ENCODE data around the gene LCP2.

Gene LCP2

DNA sequence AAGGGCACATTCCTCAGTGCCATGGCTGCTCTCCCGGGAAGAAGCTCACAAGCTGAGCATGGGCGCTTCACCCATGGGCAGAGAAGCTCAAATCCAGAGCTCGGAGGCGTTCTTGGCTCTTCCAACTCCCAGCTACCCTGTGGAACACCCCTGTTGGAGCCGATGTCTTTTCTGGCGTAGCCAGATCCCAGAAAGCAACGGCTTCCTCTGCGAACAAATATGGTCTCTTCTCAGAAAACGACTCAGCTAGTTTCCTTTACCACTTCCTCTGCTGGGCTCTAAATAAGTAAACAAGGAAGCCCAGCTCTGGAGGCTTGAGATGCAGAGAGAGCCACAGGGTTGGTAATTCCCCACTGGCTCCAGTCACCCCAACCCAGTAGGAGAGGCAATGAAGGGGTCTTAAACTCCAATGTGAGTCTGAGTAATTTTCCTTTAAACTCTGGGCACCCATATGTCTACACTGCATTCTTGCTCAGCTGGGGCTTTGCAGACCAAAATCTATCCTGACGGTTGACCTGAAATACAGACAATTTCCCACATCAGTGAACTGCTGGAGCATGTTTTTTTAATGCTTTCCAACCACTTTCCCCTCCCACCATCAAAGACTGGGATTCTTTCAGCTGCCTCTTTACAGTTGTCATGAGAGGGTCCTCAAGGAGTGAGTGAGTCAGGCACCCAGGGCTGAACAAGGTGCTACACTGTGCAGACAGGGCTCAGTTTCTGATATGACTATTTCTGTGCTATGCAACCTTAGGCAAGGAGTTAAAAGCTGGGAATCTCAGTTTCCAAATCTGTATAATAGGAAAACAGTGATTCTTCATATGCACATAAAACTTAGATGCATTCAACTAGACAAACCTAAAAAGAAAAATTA is at the start of gene LCP2:
TSS of gene LCP2 (minus strand) at position 189 of the 874 bp plus-strand sequence. CDS start at position 23, 166 bp downstream.
- no peak for DNase-seq (ENCODE audit: low read depth in 2 of 2)

GRCh38 chr5:170347022-170347567 is 49.5 kb upstream of the LCP2 start:
- DNase-seq (ENCODE audit: low read depth in 2 of 2), result no peak

GRCh38 chr5:170345971-170346370 is 48.4 kb upstream of the LCP2 start:
- no peak for DNase-seq (ENCODE audit: low read depth in 2 of 2)

GRCh38 chr5:170343177-170343576 is 45.6 kb upstream of the LCP2 start:
- no peak for DNase-seq (ENCODE audit: low read depth in 2 of 2)

- no peak for DNase-seq (ENCODE audit: low read depth in 2 of 2)
Measured at GRCh38 chr5:170342153-170342725, 44.7 kb upstream of the LCP2 start.

DNA sequence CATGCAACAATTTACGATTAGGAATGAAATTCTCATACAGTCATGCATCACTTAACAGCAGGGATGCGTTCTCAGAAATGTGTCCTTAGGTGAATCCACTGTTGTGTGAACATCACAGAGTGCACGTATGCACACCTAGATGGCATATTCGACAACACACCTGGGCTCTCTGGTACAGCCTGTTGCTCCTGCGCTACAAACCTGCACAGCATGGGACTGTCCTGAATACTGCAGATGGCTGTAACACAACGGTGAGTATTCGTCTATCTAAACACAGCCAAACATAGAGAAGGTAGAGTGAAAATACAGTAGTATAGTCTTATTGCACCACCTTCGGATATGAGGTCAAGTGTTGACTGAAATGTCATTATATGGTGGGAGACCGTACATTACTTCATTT is 44.0 kb upstream of the LCP2 start:
- DNase-seq (ENCODE audit: low read depth in 2 of 2), result no peak

GRCh38 chr5:170339780-170340167 is 42.2 kb upstream of the LCP2 start:
- no peak for DNase-seq (ENCODE audit: low read depth in 2 of 2)

DNA sequence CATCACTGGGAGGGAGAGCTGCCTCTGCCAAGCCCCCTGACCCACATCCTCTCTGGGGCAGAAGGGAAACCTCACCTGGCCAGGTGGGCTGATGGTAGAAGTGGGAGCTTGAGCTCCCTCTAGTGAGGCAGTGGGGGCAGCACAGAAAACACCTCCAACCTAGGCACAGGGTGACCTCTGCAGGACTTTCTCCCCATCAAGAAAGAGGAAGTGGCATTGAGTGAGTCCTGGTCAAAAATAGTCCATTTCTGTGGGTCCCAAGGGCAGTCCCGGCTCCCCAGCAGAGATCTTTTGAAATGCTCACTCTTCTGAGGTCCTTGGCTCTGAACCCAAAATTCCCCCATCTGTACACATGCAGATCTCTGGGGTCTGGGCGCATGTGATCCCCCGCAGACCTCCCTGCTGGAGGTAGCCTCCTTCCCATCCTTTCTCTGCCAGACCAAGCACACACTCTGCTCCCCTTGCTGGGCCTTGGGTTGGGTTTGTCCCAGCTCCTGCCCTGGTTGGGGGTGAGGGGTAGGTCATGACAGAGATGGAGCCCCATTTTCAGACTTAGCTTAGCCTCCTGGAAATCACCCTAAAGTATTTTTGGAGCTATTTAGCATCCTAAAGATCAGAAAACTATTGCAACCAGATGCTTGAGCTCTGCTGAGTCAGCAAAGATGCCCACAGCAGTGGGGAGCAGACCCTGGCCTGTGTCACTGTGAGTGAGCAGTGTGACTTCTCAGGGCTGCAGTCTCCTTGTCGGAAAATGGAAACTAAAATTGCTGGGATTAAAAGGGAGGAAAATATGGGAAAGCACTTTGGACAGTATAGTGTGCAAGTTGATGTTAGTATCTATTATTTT is 41.6 kb upstream of the LCP2 start:
- DNase-seq (ENCODE audit: low read depth in 2 of 2), result peak; percentile 48 to 57

DNA sequence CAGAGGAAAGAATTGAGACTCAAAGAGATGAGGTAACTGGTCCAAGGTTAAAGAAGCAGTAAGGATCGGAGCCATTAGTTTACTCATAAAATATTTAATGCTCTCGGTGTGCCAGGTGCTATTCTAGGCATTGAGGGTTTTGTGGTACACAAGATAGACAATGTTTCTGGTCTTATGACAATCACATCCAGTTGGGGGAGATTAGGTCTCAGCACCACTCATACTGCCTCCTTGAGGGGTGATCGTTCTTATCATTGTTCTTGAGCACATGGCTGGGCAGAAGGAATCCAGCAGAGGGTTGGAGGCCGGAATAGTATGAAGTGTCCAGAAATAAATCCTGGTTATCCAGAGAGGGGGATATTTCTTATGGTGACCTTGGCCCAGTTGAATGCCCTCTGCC is 40.7 kb upstream of the LCP2 start:
- DNase-seq (ENCODE audit: low read depth in 2 of 2), result no peak

- no peak for DNase-seq (ENCODE audit: low read depth in 2 of 2)
Measured at GRCh38 chr5:170337045-170337733, 39.6 kb upstream of the LCP2 start.

DNA sequence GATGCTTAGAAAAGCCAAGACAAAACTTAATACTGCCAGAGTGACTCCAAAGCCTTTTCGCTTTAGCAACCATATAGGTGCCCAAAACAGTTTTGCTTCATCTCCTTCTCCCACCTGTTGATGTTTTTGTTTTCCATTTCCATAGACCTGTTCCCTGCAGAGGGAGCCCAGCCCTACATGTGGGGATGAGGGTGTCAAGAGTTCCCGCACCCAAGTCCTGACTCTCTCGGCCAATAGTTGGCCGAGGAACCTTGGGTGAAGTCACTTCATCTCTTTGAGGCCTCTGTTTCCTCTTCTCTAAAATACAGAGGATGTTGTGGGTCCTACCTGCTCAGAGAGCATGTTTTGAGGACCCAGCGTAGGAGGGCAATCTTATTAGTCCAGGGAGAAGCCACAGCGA is 38.5 kb upstream of the LCP2 start:
- DNase-seq (ENCODE audit: low read depth in 2 of 2), result no peak

- no peak for DNase-seq (ENCODE audit: low read depth in 2 of 2)
Measured at GRCh38 chr5:170334626-170335025, 37.0 kb upstream of the LCP2 start.

DNA sequence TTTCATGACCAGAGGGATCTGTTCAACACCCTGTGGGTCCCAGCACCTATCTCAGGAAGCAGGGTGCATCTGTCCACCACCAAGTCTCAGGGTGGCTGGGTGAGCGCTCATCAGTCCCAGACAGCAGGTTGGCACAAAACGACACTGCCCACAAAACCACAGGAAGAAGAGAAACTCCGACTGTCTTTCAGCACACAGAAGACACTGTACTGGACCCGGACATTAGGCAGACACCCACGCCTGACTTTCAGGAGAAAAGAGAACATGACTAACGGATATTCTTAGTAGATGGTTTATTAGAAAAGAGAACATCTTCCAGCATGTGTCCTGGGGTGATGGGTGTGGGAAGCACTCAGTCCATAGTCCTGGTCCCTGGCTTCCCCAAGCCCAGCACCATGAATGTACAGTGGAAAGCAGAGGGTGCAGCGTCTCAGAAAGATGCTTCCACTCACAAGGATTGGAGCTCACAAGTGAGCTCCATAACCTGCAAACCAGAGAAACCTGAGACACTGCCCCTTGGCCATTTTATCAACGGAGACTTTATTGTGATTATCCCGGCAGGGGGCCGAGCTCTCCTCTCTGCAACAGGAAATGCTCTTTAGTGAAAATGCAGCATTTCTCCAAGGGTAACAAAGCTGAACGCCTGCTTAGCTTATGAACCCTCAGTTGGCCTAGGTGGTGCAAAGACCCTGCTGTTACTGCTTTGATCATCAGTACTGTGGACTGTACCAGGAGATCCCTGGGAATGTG is 35.8 kb upstream of the LCP2 start:
- DNase-seq (ENCODE audit: low read depth in 2 of 2), result peak; percentile 23 to 56

DNA sequence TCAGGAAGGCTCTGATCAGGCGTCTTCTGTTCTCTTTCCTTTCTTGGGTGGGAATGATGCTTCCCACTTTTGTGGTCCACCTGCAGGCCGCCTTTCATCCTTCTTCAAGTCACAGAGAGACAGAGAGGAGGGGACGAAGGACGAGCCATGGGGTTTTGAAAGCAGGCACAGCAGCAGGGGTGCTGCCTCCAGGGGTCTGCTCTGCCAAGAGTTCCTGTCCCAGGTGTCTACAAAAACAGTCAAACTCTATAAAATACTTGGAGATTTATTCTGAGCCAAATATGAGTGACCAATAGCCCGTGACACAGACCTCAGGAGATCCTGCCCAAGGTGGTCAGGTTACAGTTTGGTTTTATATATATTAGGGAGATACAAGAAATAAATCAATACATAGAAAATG is 34.5 kb upstream of the LCP2 start:
- no peak for DNase-seq (ENCODE audit: low read depth in 2 of 2)

DNA sequence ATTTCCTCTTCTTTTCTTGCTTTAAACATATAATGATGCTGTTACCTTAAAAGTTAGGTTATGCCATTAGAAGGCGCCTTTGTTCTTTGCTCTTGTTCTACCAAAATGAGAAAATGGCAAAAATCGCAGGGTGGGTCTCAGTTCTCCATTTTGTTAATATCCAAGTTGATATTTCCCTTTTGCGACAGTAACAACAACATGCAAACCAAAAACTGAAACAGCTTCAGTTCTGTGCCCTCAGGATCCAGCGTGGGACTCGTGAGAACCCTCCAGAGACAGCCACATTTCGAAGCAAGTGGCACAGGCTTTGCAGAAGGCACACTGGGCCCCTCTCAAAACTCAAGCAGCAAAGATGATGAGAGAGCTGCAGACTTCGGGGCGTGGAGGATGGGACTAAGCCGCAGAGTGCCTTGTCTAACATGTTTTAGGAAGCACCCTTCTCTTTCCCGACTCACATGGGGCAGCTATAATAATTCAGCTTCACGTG is 33.0 kb upstream of the LCP2 start:
- DNase-seq (ENCODE audit: low read depth in 2 of 2), result no peak

DNA sequence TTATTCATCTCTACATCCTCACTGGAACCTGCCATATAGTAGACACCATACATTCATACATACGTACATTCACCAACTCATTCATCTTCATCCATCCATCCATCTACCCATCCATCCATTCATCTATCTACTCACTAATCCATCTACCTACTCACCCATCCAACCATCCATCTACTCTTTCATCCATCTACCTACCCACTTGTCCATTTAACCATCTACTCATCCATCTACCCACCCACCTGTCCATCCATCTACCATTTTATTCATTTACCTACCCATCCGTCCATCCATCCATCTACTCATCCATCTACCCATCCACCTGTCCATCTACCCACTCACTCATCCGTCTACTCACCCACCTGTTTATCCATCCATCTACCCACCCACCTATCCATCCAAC is 31.9 kb upstream of the LCP2 start:
- no peak for DNase-seq (ENCODE audit: low read depth in 2 of 2)

- DNase-seq (ENCODE audit: low read depth in 2 of 2), result no peak
Measured at GRCh38 chr5:170327829-170328228, 30.3 kb upstream of the LCP2 start.

GRCh38 chr5:170327168-170327567 is 29.6 kb upstream of the LCP2 start:
- no peak for DNase-seq (ENCODE audit: low read depth in 2 of 2)

DNA sequence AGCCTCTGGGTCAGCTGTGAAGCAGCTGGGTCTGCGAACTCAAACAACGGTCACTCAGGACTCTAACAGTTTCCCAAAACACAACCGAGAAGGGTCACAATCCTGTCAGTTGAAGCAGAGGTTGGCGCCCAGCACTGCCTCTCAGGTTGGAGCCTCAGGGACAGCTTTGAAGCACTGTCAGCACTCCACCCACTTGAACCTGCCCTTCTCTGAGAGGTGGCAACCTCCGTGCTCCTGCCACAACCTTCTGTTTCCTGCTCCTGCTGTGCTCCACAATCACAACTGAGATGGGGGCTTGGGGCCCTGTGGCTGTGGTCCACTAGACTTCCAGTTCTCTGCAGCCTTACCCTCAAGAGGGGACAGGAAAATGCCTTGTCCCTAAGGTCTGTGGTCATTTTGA is 21.7 kb upstream of the LCP2 start:
- no peak for DNase-seq (ENCODE audit: low read depth in 2 of 2)

- DNase-seq (ENCODE audit: low read depth in 2 of 2), result no peak
Measured at GRCh38 chr5:170317499-170317898, 19.9 kb upstream of the LCP2 start.

GRCh38 chr5:170316937-170317336 is 19.4 kb upstream of the LCP2 start:
- DNase-seq (ENCODE audit: low read depth in 2 of 2), result no peak

Measured in stimulated activated CD4-positive, alpha-beta T cell treated with anti-CD3 and anti-CD28 coated beads, Interleukin-1b, Interleukin-23, amount 100 ng/mL, for 4 hours (primary cell).